ENCODE data around the gene PCDHGA2. TPM values are rescaled to one million over a fixed set of nuclear protein-coding genes. Genes with fewer than 3 reads are reported as not detected.
A peak's percentile ranks its signal among the peaks of the same experiment; 100 is the strongest.

Gene PCDHGA2
- total and polyA plus RNA-seq, 4 donors = 0.23 to 0.46 (median 0.34) TPM

- Histone ChIP-seq H3K27ac (ENCODE audit: low read depth in 1 of 2, low read length in 2 of 2) (no peak overlapping the region), H3K27me3 (ENCODE audit: control insufficient read depth in 4 of 4, insufficient read depth in 4 of 4, low read length in 3 of 4) (no peaks in the 10 kb centered on the region), H3K9ac (ENCODE audit: low read depth in 1 of 2, low read length in 2 of 2) (no peak overlapping the region), H3K9me3 (ENCODE audit: control insufficient read depth in 4 of 4, low read length in 3 of 4) (peaks cover 27 to 53% (median 39%) of the 10 kb centered on the region in 4 donors), H3K4me3 (ENCODE audit: low read depth in 1 of 3, low read length in 3 of 3) (no peak overlapping the region), H3K36me3 (ENCODE audit: control insufficient read depth in 4 of 4, insufficient read depth in 3 of 4, low read depth in 1 of 4, low read length in 3 of 4) (peaks cover 0 to 23% (median 16%) of the 10 kb centered on the region in 4 donors), H3K4me1 (ENCODE audit: control insufficient read depth in 4 of 4, insufficient read depth in 4 of 4, low read length in 3 of 4) (peaks cover 0 to 17% (median 4%) of the 10 kb centered on the region in 4 donors)
- DNase-seq (ENCODE audit: low spot score) = no peak
- WGBS = 93% methylated on average over 3 of the region's 3 CpGs
- TF ChIP-seq HNF4G (IDR thresholded peaks at IDR 0.05) = no peak
- TF ChIP-seq JUND (IDR thresholded peaks at IDR 0.05) = no peak
- no peak for TF ChIP-seq FOXA2 (IDR thresholded peaks at IDR 0.05)
- no peak for TF ChIP-seq MAX (IDR thresholded peaks at IDR 0.05)
- TF ChIP-seq, protein P1, sequence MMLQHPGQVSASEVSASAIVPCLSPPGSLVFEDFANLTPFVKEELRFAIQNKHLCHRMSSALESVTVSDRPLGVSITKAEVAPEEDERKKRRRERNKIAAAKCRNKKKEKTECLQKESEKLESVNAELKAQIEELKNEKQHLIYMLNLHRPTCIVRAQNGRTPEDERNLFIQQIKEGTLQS (IDR thresholded peaks at IDR 0.05) = no peak
- no peak for TF ChIP-seq HNF4A (conservative IDR thresholded peaks at IDR 0.05)
- TF ChIP-seq, protein P2, sequence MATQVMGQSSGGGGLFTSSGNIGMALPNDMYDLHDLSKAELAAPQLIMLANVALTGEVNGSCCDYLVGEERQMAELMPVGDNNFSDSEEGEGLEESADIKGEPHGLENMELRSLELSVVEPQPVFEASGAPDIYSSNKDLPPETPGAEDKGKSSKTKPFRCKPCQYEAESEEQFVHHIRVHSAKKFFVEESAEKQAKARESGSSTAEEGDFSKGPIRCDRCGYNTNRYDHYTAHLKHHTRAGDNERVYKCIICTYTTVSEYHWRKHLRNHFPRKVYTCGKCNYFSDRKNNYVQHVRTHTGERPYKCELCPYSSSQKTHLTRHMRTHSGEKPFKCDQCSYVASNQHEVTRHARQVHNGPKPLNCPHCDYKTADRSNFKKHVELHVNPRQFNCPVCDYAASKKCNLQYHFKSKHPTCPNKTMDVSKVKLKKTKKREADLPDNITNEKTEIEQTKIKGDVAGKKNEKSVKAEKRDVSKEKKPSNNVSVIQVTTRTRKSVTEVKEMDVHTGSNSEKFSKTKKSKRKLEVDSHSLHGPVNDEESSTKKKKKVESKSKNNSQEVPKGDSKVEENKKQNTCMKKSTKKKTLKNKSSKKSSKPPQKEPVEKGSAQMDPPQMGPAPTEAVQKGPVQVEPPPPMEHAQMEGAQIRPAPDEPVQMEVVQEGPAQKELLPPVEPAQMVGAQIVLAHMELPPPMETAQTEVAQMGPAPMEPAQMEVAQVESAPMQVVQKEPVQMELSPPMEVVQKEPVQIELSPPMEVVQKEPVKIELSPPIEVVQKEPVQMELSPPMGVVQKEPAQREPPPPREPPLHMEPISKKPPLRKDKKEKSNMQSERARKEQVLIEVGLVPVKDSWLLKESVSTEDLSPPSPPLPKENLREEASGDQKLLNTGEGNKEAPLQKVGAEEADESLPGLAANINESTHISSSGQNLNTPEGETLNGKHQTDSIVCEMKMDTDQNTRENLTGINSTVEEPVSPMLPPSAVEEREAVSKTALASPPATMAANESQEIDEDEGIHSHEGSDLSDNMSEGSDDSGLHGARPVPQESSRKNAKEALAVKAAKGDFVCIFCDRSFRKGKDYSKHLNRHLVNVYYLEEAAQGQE (IDR thresholded peaks at IDR 0.05) = no peak
- TF ChIP-seq FOXA1 (IDR thresholded peaks at IDR 0.05) = no peak
- TF ChIP-seq SP1 (IDR thresholded peaks at IDR 0.05) = no peak
- TF ChIP-seq TAF1 (conservative IDR thresholded peaks at IDR 0.05) = no peak
These were observed 16.3 kb upstream of the PCDHGA2 start for GRCh38 chr5:141322261-141322660.

- Histone ChIP-seq H3K27ac (ENCODE audit: low read depth in 1 of 2, low read length in 2 of 2) (no peak overlapping the region), H3K36me3 (ENCODE audit: control insufficient read depth in 4 of 4, insufficient read depth in 3 of 4, low read depth in 1 of 4, low read length in 3 of 4) (peaks cover 0 to 2% (median 0%) of the 10 kb centered on the region in 4 donors), H3K27me3 (ENCODE audit: control insufficient read depth in 4 of 4, insufficient read depth in 4 of 4, low read length in 3 of 4) (peaks cover 0 to 6% (median 0%) of the 10 kb centered on the region in 4 donors), H3K4me3 (ENCODE audit: low read depth in 1 of 3, low read length in 3 of 3) (peak overlapping the region in 1 of 3 donors; percentile 30), H3K9me3 (ENCODE audit: control insufficient read depth in 4 of 4, low read length in 3 of 4) (peaks cover 14 to 66% (median 37%) of the 10 kb centered on the region in 4 donors), H3K9ac (ENCODE audit: low read depth in 1 of 2, low read length in 2 of 2) (no peak overlapping the region), H3K4me1 (ENCODE audit: control insufficient read depth in 4 of 4, insufficient read depth in 4 of 4, low read length in 3 of 4) (peaks cover 0 to 1% (median 0%) of the 10 kb centered on the region in 4 donors)
- TF ChIP-seq, protein P2 (IDR thresholded peaks at IDR 0.05) = no peak
- peak in 1 of 2 donors; percentile 13 for TF ChIP-seq RAD21 (IDR thresholded peaks at IDR 0.05)
- DNase-seq (ENCODE audit: low spot score) = no peak
- WGBS = 20% methylated on average over 27 of the region's 27 CpGs
These were observed 12.3 kb upstream of the PCDHGA2 start for GRCh38 chr5:141326088-141326854.
